Psoas muscle (tissue), 8 donors: ENCODE results near the gene PRR29. TPM values are rescaled to one million over a fixed set of nuclear protein-coding genes. Genes with fewer than 3 reads are reported as not detected.
"Not testable (repeated sequence)": the region's sequence is repeated elsewhere in the genome, so short reads cannot be mapped to it uniquely, and the experiment has no call there.

Source experiments
- ATAC-seq, 4 donors: fragments of 200-7000 bp; cut with Tn5 transposase; one replicate each; pipeline ENCODE4 v1.9.1; 2020; ENCODE audit warnings: moderate library complexity in 3 of 4, mild to moderate bottlenecking in 2 of 4
- DNase-seq, 2 donors: peaks; one replicate each; pipeline ENCODE4 v3.0.0-alpha.2; 2020
- H3K27ac ChIP-seq: fragments of 200-600 bp; one replicate; pipeline ENCODE4 v1.8.0; 2022
- H3K27me3 ChIP-seq, 3 donors: fragments of 200-600 bp in 1 of 3; one replicate each; pipeline versions ENCODE4 v1.6.1 to v1.8.0; 2013 to 2022; ENCODE audit warnings: low read length in 2 of 3, mild to moderate bottlenecking in 2 of 3, moderate library complexity in 1 of 3; ENCODE audit not compliant: insufficient read depth in 3 of 3
- H3K36me3 ChIP-seq, 2 donors: fragments of 200-600 bp in 1 of 2; one replicate each; pipeline versions ENCODE4 v1.6.1 to v1.8.0; 2013 to 2022; ENCODE audit warnings: low read depth in 1 of 2, mild to moderate bottlenecking in 1 of 2, moderate library complexity in 1 of 2; ENCODE audit not compliant: insufficient read depth in 1 of 2
- H3K4me1 ChIP-seq: fragments of 200-600 bp; one replicate; pipeline ENCODE4 v1.8.0; 2022
- H3K4me3 ChIP-seq: fragments of 200-600 bp; one replicate; pipeline ENCODE4 v1.8.0; 2022; ENCODE audit warnings: mild to moderate bottlenecking
- H3K9me3 ChIP-seq: fragments of 200-600 bp; one replicate; pipeline ENCODE4 v1.8.0; 2022
- CTCF ChIP-seq: fragments of 200-600 bp; IDR thresholded peaks from one replicate; pipeline ENCODE4 v1.8.0; 2022; ENCODE audit warnings: antibody characterized with exemption
- WGBS, 3 donors: extraction: QIAGEN DNeasy Blood & Tissue Kit; methylation state at CpG; one replicate each; pipeline versions ENCODE4 v1.1.6 to v1.1.7; 2013; 5-methylcytosine and 5-hydroxymethylcytosine counted together
- intact Hi-C, 2 donors: fragments of 100-400 bp; cut with DNase I; formaldehyde crosslinking; loops; one replicate each; pipeline versions ENCODE4 v1.11.0 to v1.14.2; 2022
- polyA plus RNA-seq, 3 donors: library from polyadenylated mRNA; stranded (reverse); fragments of 200-250 nt; gene quantifications; one replicate each; pipeline ENCODE4 v1.2.3, GENCODE V29; 2013
- total RNA-seq, 4 donors: library from RNA; stranded (reverse); fragmentation: NEBNext Ultra II Directional in 2 of 4; extraction: Animal tissue kit (Norgen Biotek cat#: 25700) in 2 of 4; gene quantifications; one replicate each; pipeline versions ENCODE4 v1.2.1 to v1.2.4, GENCODE V29; 2021 to 2023
- donor health status: healthy with polysubstance abuse.
- donor health status: DM: no; HTN: no; CAD: no; lungs with moderate emphysema.
- donor health status: Bipolar disorder and iron deficiency.
- donor health status: healthy.
- donor health status: DM: yes; HTN: yes; CAD: no.
- donor health status: DM: no; HTN: no; CAD: no.
- donor health status: DM: no; HTN: no; CAD: no.
- donor health status: DM: yes; HTN: yes; CAD: no.

Gene PRR29
- total and polyA plus RNA-seq, 7 donors, result 0.09 to 0.47 (median 0.16) TPM; not detected in 1

- Histone ChIP-seq H3K27me3 (no peaks in the 10 kb centered on the region), H3K36me3 (no peaks in the 10 kb centered on the region), H3K4me3 (peak overlapping the region; percentile 22), H3K27ac (peak overlapping the region; percentile 27), H3K4me1 (peaks cover 11% of the 10 kb centered on the region), H3K9me3 (no peaks in the 10 kb centered on the region)
- peak; percentile 17 for TF ChIP-seq CTCF
- intact Hi-C loops, result no loop called here
- DNase-seq, result no peak
- ATAC-seq, result no peak
- 47% methylated on average over 5 of the region's 5 CpGs for WGBS, 3 donors
These were observed 18.2 kb downstream of the PRR29 start for GRCh38 chr17:64016231-64016784.

- TF ChIP-seq CTCF, result no peak
- peaks cover 11% of the 10 kb centered on the region for H3K4me1 ChIP-seq
- intact Hi-C loops, result no loop called here
- no peaks in the 10 kb centered on the region for H3K9me3 ChIP-seq
- ATAC-seq, result no peak
- no peaks in the 10 kb centered on the region for H3K27me3 ChIP-seq
- no peak for DNase-seq
- no peaks in the 10 kb centered on the region for H3K36me3 ChIP-seq
- H3K27ac ChIP-seq, result no peak overlapping the region
- 57 to 87% (median 78%) methylated on average over 3 of the region's 3 CpGs for WGBS, 3 donors
- H3K4me3 ChIP-seq, result peak overlapping the region; percentile 22
These were observed 18.8 kb downstream of the PRR29 start for GRCh38 chr17:64016974-64017373.

GRCh38 chr17:64017381-64017980 lies 19.3 kb downstream of the PRR29 start:
- Histone ChIP-seq H3K4me1 (peaks cover 11% of the 10 kb centered on the region), H3K36me3 (no peaks in the 10 kb centered on the region), H3K27ac (no peak overlapping the region), H3K4me3 (peak overlapping the region; percentile 22), H3K9me3 (no peaks in the 10 kb centered on the region), H3K27me3 (no peaks in the 10 kb centered on the region)
- intact Hi-C loops, result no loop called here
- WGBS, 3 donors, result 71 to 77% (median 74%) methylated on average over 2 of the region's 2 CpGs
- TF ChIP-seq CTCF, result peak; percentile 17
- DNase-seq (no peak), ATAC-seq (no peak)

- DNase-seq, H3K9me3 ChIP-seq, H3K27me3 ChIP-seq, ATAC-seq, intact Hi-C loops, H3K36me3 ChIP-seq: not testable (repeated sequence)
- 71 to 79% (median 78%) methylated on average over 9 of the region's 9 CpGs for WGBS, 3 donors
- Histone ChIP-seq H3K4me1 (peaks cover 11% of the 10 kb centered on the region), H3K4me3 (peak overlapping the region; percentile 68), H3K27ac (peak overlapping the region; percentile 72)
These were observed 21.4 kb downstream of the PRR29 start for GRCh38 chr17:64019551-64019961.

GRCh38 chr17:64020056-64020766 lies 22.1 kb downstream of the PRR29 start, which contains the start of gene ICAM2:
ICAM2 (minus strand) TSS chr17:64020633; CDS start chr17:64006691, 13,942 bp downstream.
- 26 to 37% (median 29%) methylated on average over 22 to 23 of the region's 23 CpGs for WGBS, 3 donors
- TF ChIP-seq CTCF, result no peak
- ATAC-seq, result peak; percentile 60 to 72 (median 70)
- intact Hi-C loops, result no loop called here
- H3K4me3 ChIP-seq, result peak within 1 kb of the TSS; percentile 68
- H3K4me1 ChIP-seq, result peaks cover 9% of the 10 kb centered on the region
- H3K9me3 ChIP-seq, result no peaks in the 10 kb centered on the region
- no peaks in the 10 kb centered on the region for H3K36me3 ChIP-seq
- peak; percentile 53 to 78 for DNase-seq
- H3K27ac ChIP-seq, result peak within 1 kb of the TSS; percentile 72
- H3K27me3 ChIP-seq, result no peaks in the 10 kb centered on the region
